GM19397 (cell line): ENCODE measurements around the gene PHLDB1.

ENCODE experiments used
- ATAC-seq: cut with Tn5 transposase; IDR thresholded peaks from one replicate; pipeline ENCODE4 v1.9.1; 2021; ENCODE audit warnings: mild to moderate bottlenecking, moderate library complexity; ENCODE audit not compliant: unreplicated experiment

Gene PHLDB1

DNA sequence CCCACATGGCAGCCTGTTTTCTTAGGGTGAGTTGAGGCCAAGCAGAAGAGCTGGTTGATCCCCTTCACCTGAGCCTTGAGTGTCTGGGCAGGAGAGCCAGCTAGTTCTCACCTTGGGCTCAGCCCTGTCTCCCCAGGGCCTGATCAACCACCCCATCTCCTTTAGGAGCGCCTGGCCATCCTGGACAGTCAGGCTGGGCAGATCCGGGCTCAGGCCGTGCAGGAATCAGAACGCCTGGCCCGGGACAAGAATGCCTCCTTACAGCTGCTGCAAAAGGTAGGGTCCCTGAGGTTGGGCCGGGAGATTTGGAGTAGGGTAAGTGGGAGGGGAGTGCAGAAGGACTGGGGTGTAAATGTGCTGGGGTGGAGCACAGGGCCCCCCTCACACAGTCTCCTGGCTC, 31.3 kb downstream of the PHLDB1 start:
- no peak for ATAC-seq

DNA sequence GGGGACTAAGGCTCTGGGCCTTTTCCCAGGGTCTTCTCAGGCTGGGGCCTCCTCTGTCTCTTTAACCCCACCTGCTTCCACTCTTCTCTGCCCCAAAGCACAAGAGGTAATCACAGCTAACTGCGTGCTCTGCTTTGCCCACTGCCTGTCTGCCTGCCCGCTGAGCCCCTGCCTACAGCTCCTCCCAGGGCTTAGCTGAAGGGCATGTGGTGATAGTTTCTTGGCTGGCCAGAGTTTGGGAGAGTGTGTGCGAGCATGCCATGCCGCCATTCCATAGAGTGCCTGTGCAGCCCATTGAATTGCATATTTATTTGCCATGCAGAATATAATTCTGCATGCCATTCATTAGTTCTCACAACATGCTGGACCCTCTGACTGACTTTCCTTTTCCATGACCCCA, 32.5 kb downstream of the PHLDB1 start:
- no peak for ATAC-seq

DNA sequence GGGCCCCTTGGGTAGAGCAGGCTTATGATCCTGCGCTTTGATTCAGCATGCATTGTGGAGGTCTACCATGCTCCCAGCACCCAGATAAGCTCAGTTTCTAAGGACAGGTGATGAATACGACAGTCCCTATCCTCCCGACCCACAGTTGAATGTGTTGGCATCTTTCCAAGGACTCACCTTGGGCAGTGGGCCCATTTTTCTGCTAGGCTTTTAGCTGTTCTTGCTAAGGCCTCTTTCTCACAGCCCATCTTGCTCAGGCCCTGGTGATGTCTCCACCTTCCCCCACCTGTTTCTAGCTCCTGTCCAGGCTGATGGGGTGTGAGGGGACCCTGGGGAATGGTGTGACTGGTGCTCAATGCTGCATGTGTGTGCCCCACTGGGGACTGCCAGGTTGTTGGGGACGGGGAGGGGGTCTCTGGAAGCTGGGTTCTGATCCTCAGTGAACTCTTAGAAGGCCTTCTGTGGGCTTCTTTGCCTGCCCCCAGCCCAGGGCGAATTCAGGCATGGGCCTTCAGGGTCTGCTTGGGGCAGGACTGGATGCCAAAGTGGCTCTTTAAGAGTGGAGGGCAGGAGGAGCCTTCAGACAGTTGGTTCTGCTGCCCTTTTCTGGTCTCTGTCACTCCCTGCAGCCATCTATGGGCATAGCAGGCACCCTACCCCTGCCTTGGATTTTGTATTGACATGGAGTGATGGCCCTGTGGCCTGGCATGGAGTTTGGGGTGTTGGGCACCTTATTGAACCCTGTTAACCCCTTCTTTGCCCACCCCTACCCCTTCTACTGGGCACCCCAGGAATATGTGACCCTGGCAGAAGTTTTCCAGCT, 33.1 kb downstream of the PHLDB1 start:
- no peak for ATAC-seq

DNA sequence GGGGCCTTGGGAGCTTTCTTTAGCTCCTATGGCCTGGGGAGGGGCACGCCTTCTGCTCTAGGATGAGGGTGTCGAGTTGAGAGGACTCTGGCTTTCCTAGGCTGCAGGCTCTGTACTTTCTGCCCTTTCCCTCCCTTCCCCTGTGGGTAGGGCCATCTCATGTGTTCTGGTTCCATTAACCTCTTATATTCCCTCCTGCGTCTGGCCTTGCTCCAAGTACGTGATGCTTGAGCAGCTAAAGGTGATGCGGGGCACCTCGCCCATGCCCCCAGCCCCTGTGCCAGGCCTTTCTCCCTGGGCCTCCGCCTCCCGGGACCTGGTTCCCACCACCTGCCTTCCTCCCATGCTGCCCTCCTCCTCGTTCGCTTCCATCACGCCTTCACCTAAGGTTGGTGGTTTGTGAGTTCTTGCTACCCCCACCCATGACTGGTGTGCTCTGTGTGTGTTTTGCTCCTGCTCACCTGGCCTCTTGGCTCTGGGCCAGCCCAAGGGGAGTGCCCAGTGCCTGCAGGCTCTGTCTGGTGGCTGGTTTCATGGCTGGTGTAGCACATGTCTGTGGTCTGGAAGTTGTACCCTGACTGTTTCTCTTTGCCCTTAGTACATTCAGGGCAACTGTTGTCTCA, 34.1 kb downstream of the PHLDB1 start:
- ATAC-seq, result no peak

DNA sequence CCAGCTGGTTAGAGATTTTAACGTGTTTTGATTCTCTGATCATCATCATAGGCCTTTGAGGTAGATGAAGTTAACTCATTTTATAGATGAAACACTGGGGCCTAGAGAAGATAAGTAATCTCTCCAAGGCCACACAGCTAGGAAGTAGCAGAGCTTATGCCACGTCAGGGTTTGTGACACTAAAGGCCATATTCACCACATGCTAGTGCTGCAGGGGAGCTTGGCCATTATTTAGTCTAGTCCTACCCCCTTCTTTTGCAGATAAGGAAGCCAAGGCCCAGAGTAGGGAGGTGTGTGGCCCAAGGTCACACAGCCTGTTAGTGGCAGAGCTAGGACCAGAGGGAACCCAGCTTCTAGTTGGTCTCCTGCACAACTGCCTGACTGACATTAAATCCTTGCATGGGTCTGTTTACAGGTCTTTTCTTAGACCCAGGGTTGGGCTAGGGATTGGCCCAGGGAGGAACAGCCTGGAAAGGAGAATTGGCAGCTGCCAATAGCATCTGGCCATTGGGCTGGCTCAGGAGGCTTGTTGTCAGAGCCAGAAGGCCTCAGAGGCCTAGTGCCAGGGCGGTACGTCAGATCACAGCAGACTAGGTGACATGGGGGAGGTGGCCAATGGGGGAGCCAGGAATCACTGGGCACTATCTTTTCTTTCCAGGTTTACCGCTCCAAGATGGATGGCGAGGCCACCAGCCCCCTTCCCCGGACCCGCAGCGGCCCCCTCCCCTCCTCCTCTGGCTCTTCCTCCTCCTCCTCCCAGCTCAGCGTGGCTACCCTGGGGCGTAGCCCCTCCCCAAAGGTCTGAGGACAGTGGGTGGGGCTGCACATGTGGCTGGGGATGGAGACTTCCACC, 36.0 kb downstream of the PHLDB1 start:
- no peak for ATAC-seq

DNA sequence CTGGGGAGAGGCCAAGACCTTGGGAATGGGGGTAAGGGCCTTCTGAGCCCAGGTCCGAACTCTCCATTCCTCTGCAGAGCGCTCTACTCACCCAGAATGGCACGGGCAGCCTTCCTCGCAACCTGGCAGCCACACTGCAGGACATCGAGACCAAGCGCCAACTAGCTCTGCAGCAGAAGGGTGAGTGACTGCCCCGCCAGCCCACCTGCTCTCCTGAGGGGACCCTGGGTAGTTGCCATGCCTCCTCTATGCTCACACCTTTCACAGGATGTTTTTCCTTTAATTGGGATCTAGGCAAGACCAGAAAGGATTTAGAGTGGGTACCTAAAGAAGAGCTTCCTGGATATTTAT, 36.6 kb downstream of the PHLDB1 start:
- no peak for ATAC-seq

DNA sequence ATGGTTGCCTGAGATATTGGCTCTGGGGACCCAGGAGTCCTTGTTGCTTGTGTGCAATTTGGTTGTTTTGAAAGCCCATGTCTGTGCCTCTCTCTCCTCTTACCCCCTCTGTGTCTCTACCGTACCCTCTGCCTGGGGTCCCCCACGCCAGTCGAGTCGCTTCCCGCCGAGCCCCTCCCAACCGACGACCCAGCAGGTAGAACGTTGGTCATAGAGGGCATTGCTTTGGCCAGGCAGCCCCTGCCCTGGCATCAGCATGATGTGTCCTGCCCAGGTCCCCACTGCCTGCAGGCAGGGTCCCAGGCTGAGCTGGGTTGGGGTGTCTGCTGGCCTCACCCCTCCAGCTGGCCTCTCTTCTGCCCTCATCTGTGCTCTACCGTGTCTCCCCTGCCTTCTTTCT, 37.1 kb downstream of the PHLDB1 start:
- ATAC-seq, result no peak

DNA sequence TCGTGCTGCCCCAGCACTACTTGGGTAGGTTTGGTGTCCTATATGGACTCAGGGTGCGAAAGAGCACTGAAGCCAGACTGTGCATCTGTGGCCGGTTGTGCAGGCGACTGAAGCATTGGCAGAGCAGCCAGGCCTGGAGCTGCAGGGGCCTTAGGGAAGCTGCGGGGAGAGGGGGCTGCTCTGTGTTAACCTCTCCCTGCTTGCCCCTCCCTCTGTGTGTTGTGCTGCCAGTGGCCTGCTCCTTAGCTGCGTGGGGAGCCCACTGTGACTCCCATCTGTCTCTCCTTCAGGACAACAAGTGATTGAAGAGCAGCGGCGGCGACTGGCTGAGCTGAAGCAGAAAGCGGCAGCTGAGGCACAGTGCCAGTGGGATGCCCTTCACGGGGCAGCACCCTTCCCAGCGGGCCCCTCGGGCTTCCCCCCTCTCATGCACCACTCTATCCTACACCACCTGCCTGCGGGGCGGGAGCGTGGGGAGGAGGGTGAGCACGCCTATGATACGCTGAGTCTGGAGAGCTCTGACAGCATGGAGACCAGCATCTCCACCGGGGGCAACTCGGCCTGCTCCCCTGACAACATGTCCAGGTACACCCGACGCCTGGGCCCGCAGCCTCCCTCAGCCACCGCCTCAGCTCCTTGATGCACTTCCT, 37.8 kb downstream of the PHLDB1 start:
- no peak for ATAC-seq

DNA sequence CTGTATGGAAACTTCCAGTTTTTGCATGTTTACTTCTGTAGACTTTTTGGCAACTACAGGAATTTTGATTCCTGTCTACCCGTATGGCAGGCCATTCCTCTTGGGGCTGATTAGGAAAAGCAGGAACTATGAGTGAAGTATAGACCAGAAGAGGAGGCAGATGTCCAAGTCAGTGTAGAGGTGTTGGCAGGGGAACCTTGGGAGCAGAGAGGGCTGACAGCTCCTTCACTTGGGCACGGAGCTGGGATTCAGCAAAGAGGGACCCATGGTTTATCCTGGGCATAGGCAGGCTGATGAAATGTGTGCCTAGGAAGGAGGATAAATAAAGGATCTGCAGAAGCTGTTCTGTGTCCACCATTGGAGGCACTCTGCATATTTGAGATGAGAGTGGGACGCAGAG, 39.0 kb downstream of the PHLDB1 start:
- no peak for ATAC-seq

DNA sequence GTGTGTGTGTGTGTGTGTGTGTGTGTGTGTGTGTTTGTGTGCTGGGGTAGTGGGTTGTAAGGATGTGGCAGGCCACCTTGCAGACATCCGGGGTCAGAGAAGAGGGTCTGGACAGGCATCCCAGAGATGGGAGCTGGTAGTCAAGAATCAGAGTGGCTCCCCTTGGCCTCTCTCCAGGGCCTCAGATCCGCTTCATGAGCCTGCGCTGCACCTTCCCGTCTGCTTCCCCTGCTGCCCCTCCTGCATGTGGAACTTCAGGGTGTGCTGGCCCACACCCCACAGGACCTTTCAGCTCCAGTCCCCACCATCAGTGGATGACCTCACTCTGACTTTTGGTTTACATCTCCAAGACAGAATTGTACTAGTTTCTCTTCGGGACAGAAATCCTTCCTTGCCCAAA, 40.9 kb downstream of the PHLDB1 start:
- no peak for ATAC-seq

DNA sequence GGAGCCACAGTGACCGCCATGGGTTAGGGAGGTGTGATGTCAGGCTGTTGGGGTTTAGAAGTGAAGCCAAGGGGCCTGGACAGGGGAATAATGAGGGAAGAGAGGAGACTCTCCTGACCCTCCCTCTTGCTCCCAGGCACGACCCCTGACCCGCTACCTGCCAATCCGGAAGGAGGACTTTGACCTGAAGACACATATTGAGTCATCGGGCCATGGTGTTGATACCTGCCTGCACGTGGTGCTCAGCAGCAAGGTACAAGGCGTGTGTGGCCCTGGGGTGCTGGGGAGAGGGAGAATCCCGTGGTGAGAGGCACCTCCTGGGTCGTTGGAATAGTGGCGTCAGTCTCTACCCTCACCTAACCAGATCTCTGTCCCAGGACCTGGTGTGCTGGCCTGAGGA, 42.5 kb downstream of the PHLDB1 start:
- ATAC-seq, result no peak

DNA sequence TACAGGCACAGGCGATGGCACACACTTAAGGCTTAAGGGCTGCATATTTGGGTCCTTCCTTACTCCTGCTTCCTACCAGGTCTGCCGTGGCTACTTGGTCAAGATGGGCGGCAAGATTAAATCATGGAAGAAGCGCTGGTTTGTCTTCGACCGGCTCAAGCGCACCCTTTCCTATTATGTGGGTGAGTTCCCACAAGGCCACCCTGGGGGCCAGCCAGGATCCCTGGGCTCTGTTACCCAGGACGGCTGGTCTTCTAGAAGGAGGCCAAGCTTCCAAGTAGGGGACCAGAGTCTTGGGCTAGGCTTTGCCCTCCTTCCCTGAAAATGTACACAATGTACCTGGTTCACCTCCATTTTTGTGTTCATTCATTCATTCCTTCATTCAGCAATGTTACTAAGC, 43.0 kb downstream of the PHLDB1 start:
- ATAC-seq, result no peak

DNA sequence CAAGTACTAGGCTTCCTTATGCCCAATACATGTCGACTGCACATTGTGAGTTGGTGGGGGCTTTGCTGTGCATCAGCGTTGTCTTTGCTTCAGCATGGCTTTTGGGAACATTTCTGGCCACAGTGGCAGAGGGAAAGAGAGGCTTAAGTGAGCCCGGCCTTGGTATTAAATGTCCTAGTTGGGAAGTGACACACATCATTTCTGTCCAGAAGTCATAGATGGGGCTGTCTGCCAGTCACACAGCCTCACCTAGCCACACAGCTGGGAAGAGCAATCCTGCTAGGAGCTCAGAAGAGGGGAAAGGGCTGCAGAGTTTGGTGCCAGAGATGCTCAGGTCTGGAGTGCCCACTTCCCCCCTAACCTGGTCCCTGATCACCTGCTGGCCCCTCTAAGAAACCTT, 44.4 kb downstream of the PHLDB1 start:
- no peak for ATAC-seq

DNA sequence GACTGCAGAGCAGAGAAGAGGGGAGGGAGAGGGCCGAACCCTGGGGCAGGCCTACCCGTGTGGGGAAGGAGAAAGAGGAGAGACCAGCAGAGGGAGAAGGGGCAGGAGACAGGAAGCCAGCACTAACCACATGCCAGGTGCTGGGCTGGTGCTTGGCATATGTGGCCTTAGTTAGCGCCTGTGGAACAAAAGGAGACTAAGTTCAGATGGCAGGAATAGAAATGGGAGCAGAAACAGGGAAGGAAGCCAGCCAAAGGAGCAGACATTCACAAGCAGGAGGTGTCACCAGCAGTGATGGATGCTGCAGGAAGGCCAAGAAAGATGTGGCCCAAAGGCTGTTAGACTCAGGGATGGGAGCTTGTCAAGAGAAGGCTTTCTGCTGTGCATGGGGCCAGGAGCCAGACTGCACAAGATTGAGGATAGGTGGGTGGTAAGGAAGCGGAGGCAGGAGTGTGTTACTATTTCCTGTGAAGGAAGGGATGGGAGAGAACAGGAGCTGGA, 45.3 kb downstream of the PHLDB1 start:
- ATAC-seq, result no peak

DNA sequence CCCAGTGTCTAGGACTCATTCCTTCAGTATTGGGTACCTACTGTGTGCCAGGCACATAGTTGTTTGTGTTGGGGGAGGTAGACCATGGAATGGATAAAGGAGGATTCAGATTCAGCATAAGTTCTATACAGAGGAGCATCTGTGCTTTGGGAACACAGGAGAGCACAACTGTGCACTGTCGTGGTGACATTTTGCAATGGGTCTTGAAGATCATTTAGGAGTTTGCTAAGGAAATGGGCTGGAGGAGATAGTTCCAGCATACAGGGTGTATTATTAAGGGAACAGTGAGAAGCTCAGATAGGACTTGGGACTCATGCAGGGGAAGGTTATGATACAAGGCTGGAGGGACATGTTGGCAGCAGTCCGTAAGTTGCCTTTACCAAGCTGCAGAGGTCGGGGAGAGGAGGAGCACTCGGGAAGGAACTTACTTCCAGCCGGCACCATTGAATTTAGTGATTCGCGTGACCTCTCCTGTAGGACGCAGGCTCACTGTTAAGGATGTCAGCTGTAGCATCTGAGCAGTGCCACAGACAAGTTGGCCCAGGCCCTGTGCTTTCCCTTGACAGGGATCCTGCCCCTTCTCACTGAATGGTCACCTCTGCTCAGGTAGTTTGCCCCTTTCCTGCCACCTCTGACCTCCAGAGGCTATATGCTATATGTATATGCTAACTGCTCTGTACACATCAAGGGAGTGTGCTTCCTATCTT, 46.4 kb downstream of the PHLDB1 start:
- ATAC-seq, result no peak

DNA sequence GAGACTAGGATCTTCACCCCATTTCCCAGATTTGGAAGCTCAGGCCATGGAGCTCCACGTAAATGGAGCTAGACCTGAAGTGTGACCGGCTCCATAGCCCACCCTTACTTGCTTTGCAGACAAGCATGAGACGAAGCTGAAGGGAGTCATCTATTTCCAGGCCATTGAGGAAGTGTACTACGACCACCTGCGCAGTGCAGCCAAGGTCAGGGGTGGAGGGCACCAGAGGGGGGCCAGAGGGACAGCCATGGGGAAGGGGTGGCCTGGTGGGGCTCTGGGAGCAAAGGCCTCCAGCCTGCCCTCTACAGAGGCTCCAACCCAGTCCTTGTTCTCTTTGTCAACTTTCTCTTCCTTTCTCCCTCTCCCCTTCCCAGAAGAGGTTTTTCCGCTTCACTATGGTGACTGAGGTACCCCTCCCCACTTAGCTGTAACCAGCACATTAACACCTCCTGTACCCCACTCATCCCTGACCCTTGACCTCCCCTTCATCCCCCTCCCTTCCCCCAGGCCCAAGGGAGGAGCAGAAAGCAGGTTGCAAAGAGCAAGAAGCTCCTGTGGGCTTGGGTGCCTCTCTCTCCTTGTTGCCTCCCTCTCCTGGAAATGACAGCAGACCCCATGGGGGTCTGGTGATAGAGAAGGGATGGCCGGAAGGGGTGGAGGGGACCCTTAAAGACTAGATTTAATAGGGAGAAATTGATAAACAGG, 48.2 kb downstream of the PHLDB1 start:
- ATAC-seq, result no peak

DNA sequence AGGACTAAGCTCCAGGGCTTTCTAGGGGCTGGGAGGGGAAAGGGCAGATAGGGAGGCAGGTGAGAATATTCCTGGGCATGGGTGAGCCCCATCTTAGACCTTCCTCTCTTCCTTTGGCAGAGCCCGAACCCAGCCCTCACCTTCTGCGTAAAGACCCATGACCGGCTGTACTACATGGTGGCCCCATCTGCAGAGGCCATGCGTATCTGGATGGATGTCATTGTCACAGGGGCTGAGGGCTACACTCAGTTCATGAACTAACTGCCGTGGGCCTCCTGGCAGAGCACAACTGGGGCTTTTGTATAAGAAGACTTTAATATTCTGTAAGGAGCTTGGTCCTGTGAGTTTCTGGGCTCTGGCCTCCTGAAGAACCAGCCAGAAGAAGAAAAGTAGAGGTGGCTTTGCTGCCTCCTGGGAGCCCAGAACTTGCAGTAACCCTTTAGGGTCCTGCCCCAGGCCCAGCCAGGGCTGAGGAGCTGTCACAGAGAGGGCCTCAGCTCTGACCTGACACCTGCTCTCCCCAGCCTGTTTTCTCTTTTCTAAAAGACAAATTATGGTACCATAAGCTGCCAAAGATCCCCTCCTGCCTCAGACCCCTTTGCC, 49.2 kb downstream of the PHLDB1 start:
- no peak for ATAC-seq

DNA sequence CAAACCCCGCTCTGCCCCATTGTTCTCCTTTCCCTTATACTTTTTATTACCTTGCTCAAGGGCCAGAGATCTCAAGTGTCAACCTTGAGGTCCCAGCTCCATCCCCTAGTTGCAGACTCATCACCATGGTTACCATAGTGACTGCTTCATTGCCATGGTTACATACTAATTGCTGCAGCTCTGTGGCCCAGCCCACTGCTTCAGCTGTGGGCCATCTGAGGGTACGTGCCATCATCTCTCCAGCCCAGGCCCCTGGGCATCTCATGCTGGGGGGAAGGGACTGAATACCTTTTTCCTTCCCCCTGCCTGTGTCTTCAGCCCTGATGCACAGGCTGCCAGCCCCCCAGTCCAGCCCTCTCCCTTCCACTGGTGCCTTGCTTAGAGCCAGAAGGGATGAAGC, 49.8 kb downstream of the PHLDB1 start:
- ATAC-seq, result no peak

DNA sequence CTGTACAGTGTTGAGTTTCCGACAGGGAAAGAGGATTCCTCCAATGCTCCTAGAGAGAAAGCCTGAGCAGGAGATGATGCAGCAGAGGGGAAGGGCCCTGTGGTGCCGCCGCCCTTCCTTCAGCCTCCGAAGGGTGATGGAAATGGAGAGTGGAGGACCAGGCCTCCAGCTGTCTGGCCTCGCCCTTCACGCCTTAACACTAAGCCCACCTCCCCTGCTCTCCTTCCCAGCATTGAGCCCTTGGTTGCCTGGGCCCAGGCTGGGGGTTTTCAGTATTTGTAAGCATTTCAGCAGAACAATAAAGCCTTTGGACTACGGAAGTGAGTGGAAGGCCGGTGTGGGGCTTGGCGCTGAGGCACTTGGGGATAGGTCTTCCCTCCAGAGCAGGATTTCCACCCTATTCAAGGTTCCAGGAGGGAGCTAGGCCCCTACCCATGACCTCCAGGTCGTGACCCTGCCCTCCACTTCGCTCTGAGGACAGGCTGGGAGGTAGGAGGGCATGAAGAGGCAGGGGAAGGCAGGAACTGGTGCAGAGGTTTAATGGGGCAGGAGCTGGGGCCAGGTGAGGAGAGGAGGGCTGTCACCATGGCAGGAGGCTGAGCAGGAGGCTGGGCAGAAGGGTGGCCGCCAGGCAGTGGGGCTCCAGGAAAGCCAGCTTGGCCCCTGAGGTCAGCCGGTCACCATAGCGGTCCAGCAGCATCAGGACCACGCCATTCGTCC, 50.5 kb downstream of the PHLDB1 start:
- ATAC-seq, result no peak
